Measurements from ENCODE around the gene SERPINB13.

DNA sequence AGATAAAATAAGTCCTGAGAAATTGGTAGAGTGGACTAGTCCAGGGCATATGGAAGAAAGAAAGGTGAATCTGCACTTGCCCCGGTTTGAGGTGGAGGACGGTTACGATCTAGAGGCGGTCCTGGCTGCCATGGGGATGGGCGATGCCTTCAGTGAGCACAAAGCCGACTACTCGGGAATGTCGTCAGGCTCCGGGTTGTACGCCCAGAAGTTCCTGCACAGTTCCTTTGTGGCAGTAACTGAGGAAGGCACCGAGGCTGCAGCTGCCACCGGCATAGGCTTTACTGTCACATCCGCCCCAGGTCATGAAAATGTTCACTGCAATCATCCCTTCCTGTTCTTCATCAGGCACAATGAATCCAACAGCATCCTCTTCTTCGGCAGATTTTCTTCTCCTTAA, 9.8 kb downstream of the SERPINB13 start:
- TF ChIP-seq, protein P1, sequence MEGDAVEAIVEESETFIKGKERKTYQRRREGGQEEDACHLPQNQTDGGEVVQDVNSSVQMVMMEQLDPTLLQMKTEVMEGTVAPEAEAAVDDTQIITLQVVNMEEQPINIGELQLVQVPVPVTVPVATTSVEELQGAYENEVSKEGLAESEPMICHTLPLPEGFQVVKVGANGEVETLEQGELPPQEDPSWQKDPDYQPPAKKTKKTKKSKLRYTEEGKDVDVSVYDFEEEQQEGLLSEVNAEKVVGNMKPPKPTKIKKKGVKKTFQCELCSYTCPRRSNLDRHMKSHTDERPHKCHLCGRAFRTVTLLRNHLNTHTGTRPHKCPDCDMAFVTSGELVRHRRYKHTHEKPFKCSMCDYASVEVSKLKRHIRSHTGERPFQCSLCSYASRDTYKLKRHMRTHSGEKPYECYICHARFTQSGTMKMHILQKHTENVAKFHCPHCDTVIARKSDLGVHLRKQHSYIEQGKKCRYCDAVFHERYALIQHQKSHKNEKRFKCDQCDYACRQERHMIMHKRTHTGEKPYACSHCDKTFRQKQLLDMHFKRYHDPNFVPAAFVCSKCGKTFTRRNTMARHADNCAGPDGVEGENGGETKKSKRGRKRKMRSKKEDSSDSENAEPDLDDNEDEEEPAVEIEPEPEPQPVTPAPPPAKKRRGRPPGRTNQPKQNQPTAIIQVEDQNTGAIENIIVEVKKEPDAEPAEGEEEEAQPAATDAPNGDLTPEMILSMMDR (IDR thresholded peaks at IDR 0.05; ENCODE audit: borderline replicate concordance, extremely low read depth, low read length, poor library complexity, severe bottlenecking) = no peak
- no peak for TF ChIP-seq EZH2 (IDR thresholded peaks at IDR 0.05; ENCODE audit: borderline replicate concordance, low read depth, low read length, severe bottlenecking)

Measured in DND-41 (cell line).